Suprapubic skin (tissue), 4 donors: ENCODE data around the gene PKN1. TPM values are rescaled to one million over a fixed set of nuclear protein-coding genes. Genes with fewer than 3 reads are reported as not detected.
A peak's percentile ranks its signal among the peaks of the same experiment; 100 is the strongest.

Experiments used
- DNase-seq, 2 donors: peaks; one replicate each; pipeline ENCODE4 v3.0.0-alpha.2; 2019; ENCODE audit warnings: low spot score in 2 of 2
- H3K27ac ChIP-seq: fragments of 200-600 bp; sonication (generic); one replicate; pipeline ENCODE4 v1.5.1; 2019
- H3K27me3 ChIP-seq: fragments of 200-600 bp; sonication (generic); one replicate; pipeline ENCODE4 v1.5.1; 2019
- H3K36me3 ChIP-seq: fragments of 200-600 bp; sonication (generic); one replicate; pipeline ENCODE4 v1.5.1; 2019
- H3K4me1 ChIP-seq: fragments of 200-600 bp; sonication (generic); one replicate; pipeline ENCODE4 v1.5.1; 2019
- H3K4me3 ChIP-seq: fragments of 200-600 bp; sonication (generic); one replicate; pipeline ENCODE4 v1.5.1; 2019; ENCODE audit warnings: mild to moderate bottlenecking
- H3K9me3 ChIP-seq: fragments of 200-600 bp; sonication (generic); one replicate; pipeline ENCODE4 v1.5.1; 2019
- CTCF ChIP-seq, 2 donors: fragments of 200-600 bp in 1 of 2; fragments of 450-650 bp in 1 of 2; sonication (generic) in 1 of 2; IDR thresholded peaks; one replicate each; pipeline ENCODE4 v1.5.1; 2016 to 2019; ENCODE audit warnings: antibody characterized with exemption in 2 of 2, mild to moderate bottlenecking in 1 of 2, moderate library complexity in 1 of 2
- EP300 ChIP-seq: sonication (generic); formaldehyde crosslinking; IDR thresholded peaks from one replicate; pipeline ENCODE4 v1.6.1; 2017; ENCODE audit warnings: antibody characterized with exemption
- POLR2A ChIP-seq, 2 donors: fragments of 450-650 bp; IDR thresholded peaks; one replicate each; pipeline ENCODE4 v1.6.1; 2017; ENCODE audit warnings: antibody characterized with exemption in 2 of 2, mild to moderate bottlenecking in 2 of 2, moderate library complexity in 2 of 2
- POLR2AphosphoS5 ChIP-seq, 3 donors: sonication (generic); formaldehyde crosslinking; IDR thresholded peaks; one replicate each; pipeline ENCODE4 v1.6.1; 2017; ENCODE audit warnings: antibody characterized with exemption in 3 of 3
- WGBS: methylation state at CpG from one replicate; pipeline ENCODE4 v1.1.5; 2018; 5-methylcytosine and 5-hydroxymethylcytosine counted together
- total RNA-seq, 4 donors: library from RNA; depleted of rRNA; stranded (reverse); fragments of >200 nt; gene quantifications; one replicate each; pipeline ENCODE4 v1.1.0, GENCODE V29; 2016

PKN1 gene
- total RNA-seq, 4 donors from 2014 or later = 8.6 to 21.2 (median 14.9) TPM

- Histone ChIP-seq H3K9me3 (no peaks in the 10 kb centered on the region), H3K4me3 (no peak overlapping the region), H3K27me3 (no peaks in the 10 kb centered on the region), H3K4me1 (peaks cover 41% of the 10 kb centered on the region), H3K27ac (no peak overlapping the region), H3K36me3 (peaks cover 40% of the 10 kb centered on the region)
- TF ChIP-seq CTCF (IDR thresholded peaks at IDR 0.05) = no peak
- no peak for TF ChIP-seq EP300
- TF ChIP-seq POLR2A (IDR thresholded peaks at IDR 0.05) = no peak
- TF ChIP-seq POLR2AphosphoS5 (IDR thresholded peaks at IDR 0.05) = no peak
- 68% methylated on average over 5 of the region's 5 CpGs for WGBS
- DNase-seq = no peak
Measured at GRCh38 chr19:14492756-14493337, 59.7 kb downstream of the PKN1 start.

DNA sequence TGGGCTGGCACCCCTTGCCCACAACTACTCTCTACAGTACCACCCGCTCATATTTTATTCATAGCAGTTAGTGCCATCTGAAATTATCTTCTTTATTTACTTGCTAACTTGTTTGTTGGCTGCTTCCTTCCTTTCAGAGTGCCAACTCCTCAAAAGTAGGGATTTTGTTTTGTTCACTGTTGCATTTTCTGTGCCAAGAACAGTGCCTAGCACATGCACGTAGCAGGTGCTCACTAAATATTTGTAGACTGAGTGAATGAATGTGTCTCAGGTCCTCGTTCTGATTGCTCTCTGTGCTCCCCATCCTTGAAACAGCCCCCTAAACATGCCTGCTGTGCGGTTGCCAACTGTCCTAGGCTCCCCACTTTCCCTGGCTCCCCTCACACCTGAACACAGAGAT, 61.3 kb downstream of the PKN1 start:
- no peak for DNase-seq
- peaks cover 24% of the 10 kb centered on the region for H3K36me3 ChIP-seq
- no peak for TF ChIP-seq CTCF (IDR thresholded peaks at IDR 0.05)
- TF ChIP-seq POLR2AphosphoS5 (IDR thresholded peaks at IDR 0.05) = no peak
- TF ChIP-seq POLR2A (IDR thresholded peaks at IDR 0.05) = no peak
- no peak for TF ChIP-seq EP300
- H3K4me1 ChIP-seq = peaks cover 44% of the 10 kb centered on the region
- H3K27ac ChIP-seq = peak overlapping the region; percentile 94
- WGBS = 42% methylated on average over 3 of the region's 4 CpGs
- no peaks in the 10 kb centered on the region for H3K27me3 ChIP-seq
- peak overlapping the region; percentile 91 for H3K4me3 ChIP-seq
- H3K9me3 ChIP-seq = no peaks in the 10 kb centered on the region

- Histone ChIP-seq H3K4me3 (peak overlapping the region; percentile 91), H3K36me3 (peaks cover 17% of the 10 kb centered on the region), H3K9me3 (no peaks in the 10 kb centered on the region), H3K27me3 (no peaks in the 10 kb centered on the region), H3K27ac (peak overlapping the region; percentile 94), H3K4me1 (peaks cover 44% of the 10 kb centered on the region)
- no peak for TF ChIP-seq EP300
- no peak for TF ChIP-seq CTCF (IDR thresholded peaks at IDR 0.05)
- TF ChIP-seq POLR2AphosphoS5 (IDR thresholded peaks at IDR 0.05) = no peak
- TF ChIP-seq POLR2A (IDR thresholded peaks at IDR 0.05) = no peak
- no peak for DNase-seq
- WGBS = 0% methylated on average over 7 of the region's 14 CpGs
Measured at GRCh38 chr19:14494910-14495671, 62.0 kb downstream of the PKN1 start.

GRCh38 chr19:14495672-14496028, 62.5 kb downstream of the PKN1 start:
- peaks cover 12% of the 10 kb centered on the region for H3K36me3 ChIP-seq
- WGBS = 0% methylated on average over 2 of the region's 28 CpGs
- H3K27ac ChIP-seq = peak overlapping the region; percentile 94
- no peaks in the 10 kb centered on the region for H3K9me3 ChIP-seq
- peak overlapping the region; percentile 91 for H3K4me3 ChIP-seq
- no peaks in the 10 kb centered on the region for H3K27me3 ChIP-seq
- TF ChIP-seq POLR2A (IDR thresholded peaks at IDR 0.05) (no peak), EP300 (no peak), POLR2AphosphoS5 (IDR thresholded peaks at IDR 0.05) (no peak), CTCF (IDR thresholded peaks at IDR 0.05) (no peak)
- H3K4me1 ChIP-seq = peaks cover 44% of the 10 kb centered on the region
- DNase-seq = no peak

DNA sequence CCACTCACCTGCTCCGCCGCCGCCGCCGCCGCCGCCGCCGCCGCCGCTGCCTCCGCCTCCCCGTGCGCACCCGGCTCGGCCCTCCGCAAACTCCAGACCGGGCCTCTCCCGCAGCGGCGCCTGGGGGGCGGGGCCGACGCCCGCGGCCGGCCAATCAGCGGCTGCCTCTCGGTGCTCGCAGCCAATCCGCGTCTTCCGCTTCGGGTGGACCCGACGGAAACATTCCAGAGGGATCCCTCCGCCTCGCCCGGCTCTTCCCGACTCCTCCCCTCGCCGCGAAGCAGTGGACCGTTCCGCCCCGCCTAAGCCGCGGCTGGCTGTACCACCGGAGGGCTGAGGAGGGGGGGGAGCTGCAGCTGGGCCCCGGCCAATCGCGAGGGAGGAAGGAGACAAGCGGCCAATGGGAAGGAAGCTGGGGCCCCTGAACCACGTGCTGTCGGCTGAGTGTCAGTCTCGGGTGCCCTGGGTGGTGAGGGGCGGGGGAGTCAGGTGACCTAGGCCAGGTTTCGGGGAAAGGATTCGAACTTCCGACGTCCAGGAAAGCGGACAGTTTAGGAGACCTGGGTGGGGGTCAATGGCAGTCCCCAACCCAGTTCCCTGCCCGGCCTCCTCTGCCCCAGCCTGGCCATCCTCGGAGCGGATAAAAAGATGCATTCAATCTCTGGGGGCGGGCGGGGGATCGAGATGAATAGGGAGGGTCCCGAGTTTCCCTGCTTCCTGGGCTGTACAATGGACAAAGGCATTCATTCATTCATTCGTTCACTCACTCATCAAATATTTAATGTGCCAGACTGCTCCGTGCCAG, 63.1 kb downstream of the PKN1 start, which contains the start of gene GIPC1:
Gene GIPC1, minus strand, starts transcription at position 99 of the 805 bp plus-strand sequence. CDS start 13,151 bp downstream, outside the sequence.
- 3% methylated on average over 37 of the region's 71 CpGs for WGBS
- H3K27me3 ChIP-seq = no peaks in the 10 kb centered on the region
- peak within 1 kb of the TSS; percentile 94 for H3K27ac ChIP-seq
- peak within 1 kb of the TSS; percentile 91 for H3K4me3 ChIP-seq
- TF ChIP-seq CTCF (IDR thresholded peaks at IDR 0.05) (no peak), POLR2A (IDR thresholded peaks at IDR 0.05) (no peak), POLR2AphosphoS5 (IDR thresholded peaks at IDR 0.05) (peak in 2 of 3 donors; percentile 92 to 96), EP300 (no peak)
- peak; percentile 97 to 98 for DNase-seq
- H3K4me1 ChIP-seq = peaks cover 44% of the 10 kb centered on the region
- no peaks in the 10 kb centered on the region for H3K9me3 ChIP-seq
- H3K36me3 ChIP-seq = peaks cover 8% of the 10 kb centered on the region
